ENCODE results near the gene PTOV1.

DNA sequence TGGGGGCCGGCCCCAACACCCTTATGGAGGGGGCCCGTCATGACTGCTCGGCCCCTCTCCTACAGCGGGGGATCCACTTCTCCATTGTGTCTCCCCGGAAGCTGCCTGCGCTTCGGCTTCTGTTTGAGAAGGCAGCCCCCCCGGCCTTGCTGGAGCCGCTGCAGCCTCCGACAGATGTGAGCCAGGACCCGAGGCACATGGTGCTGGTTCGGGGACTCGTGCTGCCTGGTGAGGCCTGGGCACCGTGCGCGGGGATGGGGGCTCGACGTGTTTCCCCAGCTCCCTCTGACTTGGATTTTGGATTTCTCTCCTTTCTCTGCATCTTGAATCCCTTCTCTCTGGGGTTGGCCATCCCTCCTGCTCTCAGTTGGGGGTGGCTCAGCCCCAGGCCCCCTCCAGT, 21.2 kb upstream of the PTOV1 start:
- TF ChIP-seq SIX5 (IDR thresholded peaks at IDR 0.05; ENCODE audit: low read depth, low read length, severe bottlenecking) (no peak), YY1 (IDR thresholded peaks at IDR 0.05; ENCODE audit: low read depth, low read length) (no peak), CHD1 (IDR thresholded peaks at IDR 0.05; ENCODE audit: low read depth, low read length) (no peak), NFIC (IDR thresholded peaks at IDR 0.05; ENCODE audit: low read depth, low read length) (no peak), POLR2A (IDR thresholded peaks at IDR 0.05; ENCODE audit: low read depth, low read length) (no peak), SUPT20H (IDR thresholded peaks at IDR 0.05; ENCODE audit: borderline replicate concordance, control insufficient read depth, low read depth, low read length) (no peak), EP300 (IDR thresholded peaks at IDR 0.05; ENCODE audit: borderline replicate concordance in 1 of 2, control insufficient read depth in 1 of 2, low read depth in 2 of 2, low read length in 2 of 2) (no peak)
- TF ChIP-seq, protein P1, sequence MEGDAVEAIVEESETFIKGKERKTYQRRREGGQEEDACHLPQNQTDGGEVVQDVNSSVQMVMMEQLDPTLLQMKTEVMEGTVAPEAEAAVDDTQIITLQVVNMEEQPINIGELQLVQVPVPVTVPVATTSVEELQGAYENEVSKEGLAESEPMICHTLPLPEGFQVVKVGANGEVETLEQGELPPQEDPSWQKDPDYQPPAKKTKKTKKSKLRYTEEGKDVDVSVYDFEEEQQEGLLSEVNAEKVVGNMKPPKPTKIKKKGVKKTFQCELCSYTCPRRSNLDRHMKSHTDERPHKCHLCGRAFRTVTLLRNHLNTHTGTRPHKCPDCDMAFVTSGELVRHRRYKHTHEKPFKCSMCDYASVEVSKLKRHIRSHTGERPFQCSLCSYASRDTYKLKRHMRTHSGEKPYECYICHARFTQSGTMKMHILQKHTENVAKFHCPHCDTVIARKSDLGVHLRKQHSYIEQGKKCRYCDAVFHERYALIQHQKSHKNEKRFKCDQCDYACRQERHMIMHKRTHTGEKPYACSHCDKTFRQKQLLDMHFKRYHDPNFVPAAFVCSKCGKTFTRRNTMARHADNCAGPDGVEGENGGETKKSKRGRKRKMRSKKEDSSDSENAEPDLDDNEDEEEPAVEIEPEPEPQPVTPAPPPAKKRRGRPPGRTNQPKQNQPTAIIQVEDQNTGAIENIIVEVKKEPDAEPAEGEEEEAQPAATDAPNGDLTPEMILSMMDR (IDR thresholded peaks at IDR 0.05 in 2 of 3, conservative IDR thresholded peaks at IDR 0.05 in 1 of 3; ENCODE audit: control insufficient read depth in 2 of 3, extremely low read depth in 1 of 3, insufficient read depth in 1 of 3, low read depth in 3 of 3, low read length in 3 of 3), result no peak
- TF ChIP-seq, protein P2, sequence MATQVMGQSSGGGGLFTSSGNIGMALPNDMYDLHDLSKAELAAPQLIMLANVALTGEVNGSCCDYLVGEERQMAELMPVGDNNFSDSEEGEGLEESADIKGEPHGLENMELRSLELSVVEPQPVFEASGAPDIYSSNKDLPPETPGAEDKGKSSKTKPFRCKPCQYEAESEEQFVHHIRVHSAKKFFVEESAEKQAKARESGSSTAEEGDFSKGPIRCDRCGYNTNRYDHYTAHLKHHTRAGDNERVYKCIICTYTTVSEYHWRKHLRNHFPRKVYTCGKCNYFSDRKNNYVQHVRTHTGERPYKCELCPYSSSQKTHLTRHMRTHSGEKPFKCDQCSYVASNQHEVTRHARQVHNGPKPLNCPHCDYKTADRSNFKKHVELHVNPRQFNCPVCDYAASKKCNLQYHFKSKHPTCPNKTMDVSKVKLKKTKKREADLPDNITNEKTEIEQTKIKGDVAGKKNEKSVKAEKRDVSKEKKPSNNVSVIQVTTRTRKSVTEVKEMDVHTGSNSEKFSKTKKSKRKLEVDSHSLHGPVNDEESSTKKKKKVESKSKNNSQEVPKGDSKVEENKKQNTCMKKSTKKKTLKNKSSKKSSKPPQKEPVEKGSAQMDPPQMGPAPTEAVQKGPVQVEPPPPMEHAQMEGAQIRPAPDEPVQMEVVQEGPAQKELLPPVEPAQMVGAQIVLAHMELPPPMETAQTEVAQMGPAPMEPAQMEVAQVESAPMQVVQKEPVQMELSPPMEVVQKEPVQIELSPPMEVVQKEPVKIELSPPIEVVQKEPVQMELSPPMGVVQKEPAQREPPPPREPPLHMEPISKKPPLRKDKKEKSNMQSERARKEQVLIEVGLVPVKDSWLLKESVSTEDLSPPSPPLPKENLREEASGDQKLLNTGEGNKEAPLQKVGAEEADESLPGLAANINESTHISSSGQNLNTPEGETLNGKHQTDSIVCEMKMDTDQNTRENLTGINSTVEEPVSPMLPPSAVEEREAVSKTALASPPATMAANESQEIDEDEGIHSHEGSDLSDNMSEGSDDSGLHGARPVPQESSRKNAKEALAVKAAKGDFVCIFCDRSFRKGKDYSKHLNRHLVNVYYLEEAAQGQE (IDR thresholded peaks at IDR 0.05; ENCODE audit: low read depth, low read length), result no peak

All from GM12878 (cell line).